Aorta (tissue), 5 donors: ENCODE measurements around the gene ADRA1B. TPM values are rescaled to one million over a fixed set of nuclear protein-coding genes. Genes with fewer than 3 reads are reported as not detected.
A peak's percentile ranks its signal among the peaks of the same experiment; 100 is the strongest.

Experiments used
- ATAC-seq: fragments of 200-7000 bp; cut with Tn5 transposase; one replicate; pipeline ENCODE4 v1.9.1; 2022; ENCODE audit warnings: moderate library complexity; ENCODE audit not compliant: low FRiP score
- DNase-seq, 2 donors: peaks; one replicate each; pipeline ENCODE4 v3.0.0-alpha.2; 2020
- H3K27ac ChIP-seq, 2 donors: one replicate each; pipeline ENCODE4 v1.5.1; 2013; ENCODE audit warnings: low read length in 2 of 2, mild to moderate bottlenecking in 2 of 2, moderate library complexity in 2 of 2, control low read depth in 1 of 2, inconsistent platforms in 1 of 2, low read depth in 1 of 2
- H3K27me3 ChIP-seq, 2 donors: one replicate each; pipeline ENCODE4 v1.6.1; 2013; ENCODE audit warnings: control low read depth in 1 of 2, low read length in 1 of 2, mild to moderate bottlenecking in 1 of 2, moderate library complexity in 1 of 2; ENCODE audit not compliant: insufficient read depth in 2 of 2, control insufficient read depth in 1 of 2
- H3K36me3 ChIP-seq, 2 donors: one replicate each; pipeline ENCODE4 v1.6.1; 2013; ENCODE audit warnings: control low read depth in 1 of 2, low read length in 1 of 2, mild to moderate bottlenecking in 1 of 2; ENCODE audit not compliant: insufficient read depth in 2 of 2, control insufficient read depth in 1 of 2
- H3K4me1 ChIP-seq, 2 donors: one replicate each; pipeline ENCODE4 v1.6.1; 2013; ENCODE audit warnings: low read length in 2 of 2, control low read depth in 1 of 2, mild to moderate bottlenecking in 1 of 2, moderate library complexity in 1 of 2; ENCODE audit not compliant: insufficient read depth in 2 of 2, control insufficient read depth in 1 of 2
- H3K4me3 ChIP-seq, 2 donors: one replicate each; pipeline ENCODE4 v1.5.1; 2013; ENCODE audit warnings: low read length in 2 of 2, control low read depth in 1 of 2, mild to moderate bottlenecking in 1 of 2
- H3K9me3 ChIP-seq: one replicate; pipeline ENCODE4 v1.6.1; 2013; ENCODE audit warnings: mild to moderate bottlenecking, low read length; ENCODE audit not compliant: control insufficient read depth
- WGBS, 2 donors: extraction: QIAGEN DNeasy Blood & Tissue Kit; methylation state at CpG; one replicate each; pipeline ENCODE4 v1.1.7; 2013; 5-methylcytosine and 5-hydroxymethylcytosine counted together
- intact Hi-C, 2 donors: fragments of 100-400 bp; cut with DNase I; formaldehyde crosslinking; loops; one replicate each; pipeline versions ENCODE4 v1.14.2 to v1.15.0; 2022
- polyA plus RNA-seq, 2 donors: library from polyadenylated mRNA; stranded (reverse); fragments of 200-250 nt; gene quantifications; one replicate each; pipeline ENCODE4 v1.2.3, GENCODE V29; 2013
- total RNA-seq, 2 donors: library from RNA; stranded (reverse); fragmentation: NEBNext Ultra II Directional; extraction: Animal tissue kit (Norgen Biotek cat#: 25700); gene quantifications; one replicate each; pipeline ENCODE4 v1.2.1, GENCODE V29; 2021
- donor health status: healthy with polysubstance abuse.
- donor health status: Bipolar disorder and iron deficiency.
- donor health status: DM: no; HTN: no; CAD: no.
- donor health status: DM: no; HTN: no; CAD: no.
- donor health status: DM: yes; HTN: yes; CAD: no.

The ADRA1B gene
- total and polyA plus RNA-seq, 4 donors: 3.8 to 16.0 (median 6.7) TPM

GRCh38 chr5:159906463-159906862, 9.8 kb upstream of the ADRA1B start:
- no peaks in the 10 kb centered on the region for H3K9me3 ChIP-seq
- DNase-seq (no peak), ATAC-seq (no peak)
- WGBS, 2 donors: 77 to 87% methylated on average over 2 of the region's 2 CpGs
- peaks cover 0 to 6% of the 10 kb centered on the region in 2 donors for H3K4me1 ChIP-seq
- H3K27ac ChIP-seq: peak overlapping the region in 1 of 2 donors; percentile 38
- peaks cover 0 to 2% of the 10 kb centered on the region in 2 donors for H3K27me3 ChIP-seq
- no peak overlapping the region for H3K4me3 ChIP-seq
- H3K36me3 ChIP-seq: no peaks in the 10 kb centered on the region
- intact Hi-C loops: loop anchor here in 1 of 2 donors (5.0 kb wide), 1 partner anchor 39 kb away; no protein-coding TSS in a partner anchor

GRCh38 chr5:159906943-159907342, 9.3 kb upstream of the ADRA1B start:
- H3K27me3 ChIP-seq: peaks cover 0 to 2% of the 10 kb centered on the region in 2 donors
- intact Hi-C loops: loop anchor here in 1 of 2 donors (5.0 kb wide), 1 partner anchor 40 kb away; no protein-coding TSS in a partner anchor
- H3K4me1 ChIP-seq: peaks cover 0 to 10% of the 10 kb centered on the region in 2 donors
- no peaks in the 10 kb centered on the region for H3K9me3 ChIP-seq
- no peaks in the 10 kb centered on the region for H3K36me3 ChIP-seq
- peak overlapping the region in 1 of 2 donors; percentile 21 for H3K27ac ChIP-seq
- 48 to 57% methylated on average over 3 of the region's 3 CpGs for WGBS, 2 donors
- no peak overlapping the region for H3K4me3 ChIP-seq
- no peak for DNase-seq
- ATAC-seq: no peak

- intact Hi-C loops: loop anchor here in 1 of 2 donors (5.0 kb wide), 1 partner anchor 41 kb away; no protein-coding TSS in a partner anchor
Observed at GRCh38 chr5:159907689-159908590, 8.3 kb upstream of the ADRA1B start.

GRCh38 chr5:159908591-159908940, 7.7 kb upstream of the ADRA1B start:
- Histone ChIP-seq H3K27me3 (peaks cover 0 to 2% of the 10 kb centered on the region in 2 donors), H3K36me3 (no peaks in the 10 kb centered on the region), H3K4me3 (no peak overlapping the region), H3K9me3 (no peaks in the 10 kb centered on the region), H3K27ac (no peak overlapping the region), H3K4me1 (peaks cover 4 to 13% of the 10 kb centered on the region in 2 donors)
- 75 to 84% methylated on average over 5 of the region's 5 CpGs for WGBS, 2 donors
- ATAC-seq (no peak), DNase-seq (no peak)
- intact Hi-C loops: loop anchor here in 1 of 2 donors (5.0 kb wide), 1 partner anchor 41 kb away; no protein-coding TSS in a partner anchor

More at GRCh38 chr5:159907689-159908590, 8.3 kb upstream of the ADRA1B start:
- Histone ChIP-seq H3K27ac (no peak overlapping the region), H3K36me3 (no peaks in the 10 kb centered on the region), H3K4me3 (no peak overlapping the region), H3K4me1 (peaks cover 4 to 10% of the 10 kb centered on the region in 2 donors), H3K27me3 (peaks cover 0 to 2% of the 10 kb centered on the region in 2 donors), H3K9me3 (no peaks in the 10 kb centered on the region)
- ATAC-seq: no peak
- WGBS, 2 donors: 55 to 56% methylated on average over 7 of the region's 7 CpGs
- no peak for DNase-seq

GRCh38 chr5:159909126-159909525, 7.2 kb upstream of the ADRA1B start:
- Histone ChIP-seq H3K36me3 (no peaks in the 10 kb centered on the region), H3K9me3 (no peaks in the 10 kb centered on the region), H3K27ac (peak overlapping the region in 1 of 2 donors; percentile 2), H3K4me3 (no peak overlapping the region), H3K27me3 (peaks cover 0 to 2% of the 10 kb centered on the region in 2 donors), H3K4me1 (peaks cover 7 to 15% of the 10 kb centered on the region in 2 donors)
- WGBS, 2 donors: 85 to 92% methylated on average over 3 of the region's 3 CpGs
- DNase-seq (no peak), ATAC-seq (no peak)
- intact Hi-C loops: loop anchor here in 1 of 2 donors (5.0 kb wide), 1 partner anchor 42 kb away; no protein-coding TSS in a partner anchor

- Histone ChIP-seq H3K4me1 (peaks cover 9 to 11% of the 10 kb centered on the region in 2 donors), H3K36me3 (no peaks in the 10 kb centered on the region), H3K4me3 (no peak overlapping the region), H3K27me3 (peaks cover 0 to 2% of the 10 kb centered on the region in 2 donors), H3K27ac (no peak overlapping the region), H3K9me3 (no peaks in the 10 kb centered on the region)
- intact Hi-C loops: loop anchor here (5.0 to 10.0 kb wide), 3 partner anchors 128 to 306 kb away; no protein-coding TSS in a partner anchor
- ATAC-seq (no peak), DNase-seq (no peak)
- 79 to 81% methylated on average over 5 of the region's 5 CpGs for WGBS, 2 donors
Observed at GRCh38 chr5:159910207-159910842, 6.0 kb upstream of the ADRA1B start.

GRCh38 chr5:159910843-159911229, 5.4 kb upstream of the ADRA1B start:
- Histone ChIP-seq H3K9me3 (no peaks in the 10 kb centered on the region), H3K36me3 (no peaks in the 10 kb centered on the region), H3K27me3 (peaks cover 0 to 2% of the 10 kb centered on the region in 2 donors), H3K27ac (peak overlapping the region in 1 of 2 donors; percentile 97), H3K4me3 (no peak overlapping the region), H3K4me1 (peaks cover 9 to 11% of the 10 kb centered on the region in 2 donors)
- intact Hi-C loops: loop anchor here (5.0 to 10.0 kb wide), 3 partner anchors 129 to 306 kb away; no protein-coding TSS in a partner anchor
- WGBS, 2 donors: 57 to 67% methylated on average over 2 of the region's 2 CpGs
- DNase-seq (no peak), ATAC-seq (no peak)

- Histone ChIP-seq H3K27me3 (peaks cover 0 to 2% of the 10 kb centered on the region in 2 donors), H3K4me1 (peaks cover 9 to 11% of the 10 kb centered on the region in 2 donors), H3K9me3 (no peaks in the 10 kb centered on the region), H3K36me3 (no peaks in the 10 kb centered on the region), H3K27ac (peak overlapping the region; percentile 73 to 97), H3K4me3 (no peak overlapping the region)
- intact Hi-C loops: loop anchor here (5.0 to 10.0 kb wide), 3 partner anchors 129 to 307 kb away; no protein-coding TSS in a partner anchor
- 94 to 96% methylated on average over 4 of the region's 4 CpGs for WGBS, 2 donors
- DNase-seq: no peak
- ATAC-seq: no peak
Observed at GRCh38 chr5:159911349-159911748, 4.9 kb upstream of the ADRA1B start.
